ENCODE results near the gene ST6GAL1. TPM values are rescaled to one million over a fixed set of nuclear protein-coding genes. Genes with fewer than 3 reads are reported as not detected.
A peak's percentile ranks its signal among the peaks of the same experiment; 100 is the strongest.

The ST6GAL1 gene
- total and polyA plus RNA-seq, 2 of the 13 experiments (the other 11 are each of a cell fraction or from before 2014, with no cell fraction given), result 79.9 to 164 TPM

GRCh38 chr3:187041362-187042307 lies 111.3 kb downstream of the ST6GAL1 start:
- POLR2A ChIA-PET, result interaction anchor here (0.6 to 4.8 kb wide), 29 partner anchors 7 to 447 kb away, joined by 3 to 57 read pairs (median 6); partner anchors contain the start of genes EIF4A2 and ST6GAL1
- CTCF ChIA-PET (ENCODE audit: low intra/inter-chr PET ratio, low total read pairs), result no interaction called here
- Histone ChIP-seq H3K4me3 (replicated peaks in 1 of 3; ENCODE audit: insufficient read depth in 1 of 3, low read depth in 2 of 3, low read length in 3 of 3) (peak overlapping the region; percentile 67 to 82 (median 81); a peak in 4 of 6 replicates), H3K4me1 (ENCODE audit: insufficient read depth, low read length) (peaks cover 78% of the 10 kb centered on the region), H3K36me3 (replicated peaks in 1 of 2; ENCODE audit: control insufficient read depth in 1 of 2, insufficient read depth in 2 of 2, low read length in 2 of 2) (peaks cover 12 to 33% of the 10 kb centered on the region in 2 experiments), H3K27ac (ENCODE audit: extremely low read length, insufficient read depth, low read length) (peak overlapping the region; percentile 99), H2AFZ (ENCODE audit: low read length) (no peak overlapping the region), H3K27me3 (ENCODE audit: control insufficient read depth in 1 of 2, insufficient read depth in 2 of 2, low read length in 2 of 2) (no peaks in the 10 kb centered on the region; a peak in 1 of 5 replicates), H4K20me1 (ENCODE audit: insufficient read depth, low read length) (0 out of 2 replicates have a peak, but pooled peaks cover 4% of the 10 kb centered on the region), H3K9me3 (ENCODE audit: low read length) (no peaks in the 10 kb centered on the region), H3K79me2 (ENCODE audit: insufficient read depth, low read length) (peaks cover 79% of the 10 kb centered on the region), H3K4me2 (ENCODE audit: low read depth, low read length) (peak overlapping the region; percentile 100), H3K9ac (ENCODE audit: insufficient read depth, low read depth, low read length) (peak overlapping the region; percentile 86)
- DNase-seq (ENCODE audit: low spot score) (peak; percentile 97), ATAC-seq (peak; percentile 74), FAIRE-seq (peak; percentile 80)
- no TSS peak for BruUV-seq (replicated peaks)
- 14% methylated on average over 8 of the region's 8 CpGs for WGBS (ENCODE audit: low lambda C conversion rate)
- intact Hi-C loops (cut with micrococcal nuclease; ENCODE audit: unreplicated experiment) (loop anchor here (5.0 kb wide), 2 partner anchors 64 to 109 kb away; partner anchors contain the start of gene ST6GAL1), in situ Hi-C loops (cut with HindIII; ENCODE audit: extremely low pct_ligation_motif_present, low pct_unique_long_range_greater_than_20kb) (no loop called here)
- TF ChIP-seq BCL6 (CRISPR knock-in tag; IDR thresholded peaks at IDR 0.05), result peak; percentile 99
- TF ChIP-seq ZSCAN25 (CRISPR knock-in tag; IDR thresholded peaks at IDR 0.05), result 0 out of 2 replicates have a peak, but pooled peaks have one; percentile 19
- no peak for TF ChIP-seq ZNF230 (CRISPR knock-in tag; IDR thresholded peaks at IDR 0.05)
- peak; percentile 51; the same call in 1 of the 2 replicates for TF ChIP-seq SMYD3 (CRISPR knock-in tag; IDR thresholded peaks at IDR 0.05)
- peak; percentile 23; the same call in 1 of the 2 replicates for TF ChIP-seq ZNF878 (CRISPR knock-in tag; IDR thresholded peaks at IDR 0.05)
- no peak for TF ChIP-seq SRSF4 (IDR thresholded peaks at IDR 0.05; ENCODE audit: low read depth, low read length, poor library complexity, severe bottlenecking)
- TF ChIP-seq POGZ (CRISPR knock-in tag; IDR thresholded peaks at IDR 0.05), result peak; percentile 56
- 0 out of 2 replicates have a peak, but pooled peaks have one; percentile 26 for TF ChIP-seq AFF4 (CRISPR knock-in tag; IDR thresholded peaks at IDR 0.05)
- peak; percentile 46; the same call in 1 of the 2 replicates for TF ChIP-seq KMT2A (CRISPR knock-in tag; IDR thresholded peaks at IDR 0.05)
- TF ChIP-seq ZNF407 (CRISPR knock-in tag; IDR thresholded peaks at IDR 0.05; ENCODE audit: not compliant biosample characterization), result no peak

Measured in HepG2 (cell line).